ENCODE measurements around the gene MIOX. TPM values are rescaled to one million over a fixed set of nuclear protein-coding genes. Genes with fewer than 3 reads are reported as not detected.

Gene MIOX
- total and polyA plus RNA-seq, 2 experiments from 2014 or later, result not detected

DNA sequence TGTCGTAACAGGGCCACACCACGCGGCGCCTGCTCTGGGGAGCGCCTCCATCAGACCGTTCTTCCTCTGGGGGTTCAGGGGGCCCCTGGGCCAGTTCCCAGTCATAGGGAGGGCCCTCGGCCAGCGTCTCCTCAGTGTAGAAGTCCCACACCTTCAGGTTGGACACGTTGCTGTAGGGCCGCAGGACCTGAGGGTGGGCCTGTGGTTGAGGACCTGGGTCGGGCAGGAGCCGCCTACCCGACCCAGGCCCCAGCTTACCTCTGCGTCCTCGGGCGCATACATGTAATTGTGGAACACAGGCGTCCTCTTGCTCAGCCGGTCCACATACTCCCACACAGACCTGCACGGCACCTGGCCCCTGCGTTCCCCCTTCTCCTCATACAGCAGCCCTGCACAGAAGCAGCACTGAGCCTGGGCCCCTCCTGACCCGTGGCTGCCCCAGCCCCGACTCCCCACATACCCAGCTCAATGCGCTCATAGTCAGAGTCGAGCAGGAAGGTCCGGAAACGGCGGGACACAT, 32.0 kb upstream of the MIOX start:
- Mint-ChIP-seq H3K27ac (no peak overlapping the region), H3K4me1 (no peaks in the 10 kb centered on the region; the same call in 2 of the 3 replicates), H3K9me3 (no peaks in the 10 kb centered on the region), H3K4me3 (no peak overlapping the region), H3K27me3 (ENCODE audit: insufficient read depth, low read depth, poor library complexity) (peaks cover 11% of the 10 kb centered on the region), H3K36me3 (ENCODE audit: low read depth) (peaks cover 50% of the 10 kb centered on the region)
- TF ChIP-seq, protein P1, sequence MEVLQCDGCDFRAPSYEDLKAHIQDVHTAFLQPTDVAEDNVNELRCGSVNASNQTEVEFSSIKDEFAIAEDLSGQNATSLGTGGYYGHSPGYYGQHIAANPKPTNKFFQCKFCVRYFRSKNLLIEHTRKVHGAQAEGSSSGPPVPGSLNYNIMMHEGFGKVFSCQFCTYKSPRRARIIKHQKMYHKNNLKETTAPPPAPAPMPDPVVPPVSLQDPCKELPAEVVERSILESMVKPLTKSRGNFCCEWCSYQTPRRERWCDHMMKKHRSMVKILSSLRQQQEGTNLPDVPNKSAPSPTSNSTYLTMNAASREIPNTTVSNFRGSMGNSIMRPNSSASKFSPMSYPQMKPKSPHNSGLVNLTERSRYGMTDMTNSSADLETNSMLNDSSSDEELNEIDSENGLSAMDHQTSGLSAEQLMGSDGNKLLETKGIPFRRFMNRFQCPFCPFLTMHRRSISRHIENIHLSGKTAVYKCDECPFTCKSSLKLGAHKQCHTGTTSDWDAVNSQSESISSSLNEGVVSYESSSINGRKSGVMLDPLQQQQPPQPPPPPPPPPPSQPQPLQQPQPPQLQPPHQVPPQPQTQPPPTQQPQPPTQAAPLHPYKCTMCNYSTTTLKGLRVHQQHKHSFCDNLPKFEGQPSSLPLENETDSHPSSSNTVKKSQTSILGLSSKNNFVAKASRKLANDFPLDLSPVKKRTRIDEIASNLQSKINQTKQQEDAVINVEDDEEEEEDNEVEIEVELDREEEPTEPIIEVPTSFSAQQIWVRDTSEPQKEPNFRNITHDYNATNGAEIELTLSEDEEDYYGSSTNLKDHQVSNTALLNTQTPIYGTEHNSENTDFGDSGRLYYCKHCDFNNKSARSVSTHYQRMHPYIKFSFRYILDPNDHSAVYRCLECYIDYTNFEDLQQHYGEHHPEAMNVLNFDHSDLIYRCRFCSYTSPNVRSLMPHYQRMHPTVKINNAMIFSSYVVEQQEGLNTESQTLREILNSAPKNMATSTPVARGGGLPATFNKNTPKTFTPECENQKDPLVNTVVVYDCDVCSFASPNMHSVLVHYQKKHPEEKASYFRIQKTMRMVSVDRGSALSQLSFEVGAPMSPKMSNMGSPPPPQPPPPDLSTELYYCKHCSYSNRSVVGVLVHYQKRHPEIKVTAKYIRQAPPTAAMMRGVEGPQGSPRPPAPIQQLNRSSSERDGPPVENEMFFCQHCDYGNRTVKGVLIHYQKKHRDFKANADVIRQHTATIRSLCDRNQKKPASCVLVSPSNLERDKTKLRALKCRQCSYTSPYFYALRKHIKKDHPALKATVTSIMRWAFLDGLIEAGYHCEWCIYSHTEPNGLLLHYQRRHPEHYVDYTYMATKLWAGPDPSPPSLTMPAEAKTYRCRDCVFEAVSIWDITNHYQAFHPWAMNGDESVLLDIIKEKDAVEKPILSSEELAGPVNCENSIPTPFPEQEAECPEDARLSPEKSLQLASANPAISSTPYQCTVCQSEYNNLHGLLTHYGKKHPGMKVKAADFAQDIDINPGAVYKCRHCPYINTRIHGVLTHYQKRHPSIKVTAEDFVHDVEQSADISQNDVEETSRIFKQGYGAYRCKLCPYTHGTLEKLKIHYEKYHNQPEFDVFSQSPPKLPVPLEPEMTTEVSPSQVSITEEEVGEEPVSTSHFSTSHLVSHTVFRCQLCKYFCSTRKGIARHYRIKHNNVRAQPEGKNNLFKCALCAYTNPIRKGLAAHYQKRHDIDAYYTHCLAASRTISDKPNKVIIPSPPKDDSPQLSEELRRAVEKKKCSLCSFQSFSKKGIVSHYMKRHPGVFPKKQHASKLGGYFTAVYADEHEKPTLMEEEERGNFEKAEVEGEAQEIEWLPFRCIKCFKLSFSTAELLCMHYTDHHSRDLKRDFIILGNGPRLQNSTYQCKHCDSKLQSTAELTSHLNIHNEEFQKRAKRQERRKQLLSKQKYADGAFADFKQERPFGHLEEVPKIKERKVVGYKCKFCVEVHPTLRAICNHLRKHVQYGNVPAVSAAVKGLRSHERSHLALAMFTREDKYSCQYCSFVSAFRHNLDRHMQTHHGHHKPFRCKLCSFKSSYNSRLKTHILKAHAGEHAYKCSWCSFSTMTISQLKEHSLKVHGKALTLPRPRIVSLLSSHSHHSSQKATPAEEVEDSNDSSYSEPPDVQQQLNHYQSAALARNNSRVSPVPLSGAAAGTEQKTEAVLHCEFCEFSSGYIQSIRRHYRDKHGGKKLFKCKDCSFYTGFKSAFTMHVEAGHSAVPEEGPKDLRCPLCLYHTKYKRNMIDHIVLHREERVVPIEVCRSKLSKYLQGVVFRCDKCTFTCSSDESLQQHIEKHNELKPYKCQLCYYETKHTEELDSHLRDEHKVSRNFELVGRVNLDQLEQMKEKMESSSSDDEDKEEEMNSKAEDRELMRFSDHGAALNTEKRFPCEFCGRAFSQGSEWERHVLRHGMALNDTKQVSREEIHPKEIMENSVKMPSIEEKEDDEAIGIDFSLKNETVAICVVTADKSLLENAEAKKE (CRISPR knock-in tag; IDR thresholded peaks at IDR 0.05), result no peak
- TF ChIP-seq, protein P2, sequence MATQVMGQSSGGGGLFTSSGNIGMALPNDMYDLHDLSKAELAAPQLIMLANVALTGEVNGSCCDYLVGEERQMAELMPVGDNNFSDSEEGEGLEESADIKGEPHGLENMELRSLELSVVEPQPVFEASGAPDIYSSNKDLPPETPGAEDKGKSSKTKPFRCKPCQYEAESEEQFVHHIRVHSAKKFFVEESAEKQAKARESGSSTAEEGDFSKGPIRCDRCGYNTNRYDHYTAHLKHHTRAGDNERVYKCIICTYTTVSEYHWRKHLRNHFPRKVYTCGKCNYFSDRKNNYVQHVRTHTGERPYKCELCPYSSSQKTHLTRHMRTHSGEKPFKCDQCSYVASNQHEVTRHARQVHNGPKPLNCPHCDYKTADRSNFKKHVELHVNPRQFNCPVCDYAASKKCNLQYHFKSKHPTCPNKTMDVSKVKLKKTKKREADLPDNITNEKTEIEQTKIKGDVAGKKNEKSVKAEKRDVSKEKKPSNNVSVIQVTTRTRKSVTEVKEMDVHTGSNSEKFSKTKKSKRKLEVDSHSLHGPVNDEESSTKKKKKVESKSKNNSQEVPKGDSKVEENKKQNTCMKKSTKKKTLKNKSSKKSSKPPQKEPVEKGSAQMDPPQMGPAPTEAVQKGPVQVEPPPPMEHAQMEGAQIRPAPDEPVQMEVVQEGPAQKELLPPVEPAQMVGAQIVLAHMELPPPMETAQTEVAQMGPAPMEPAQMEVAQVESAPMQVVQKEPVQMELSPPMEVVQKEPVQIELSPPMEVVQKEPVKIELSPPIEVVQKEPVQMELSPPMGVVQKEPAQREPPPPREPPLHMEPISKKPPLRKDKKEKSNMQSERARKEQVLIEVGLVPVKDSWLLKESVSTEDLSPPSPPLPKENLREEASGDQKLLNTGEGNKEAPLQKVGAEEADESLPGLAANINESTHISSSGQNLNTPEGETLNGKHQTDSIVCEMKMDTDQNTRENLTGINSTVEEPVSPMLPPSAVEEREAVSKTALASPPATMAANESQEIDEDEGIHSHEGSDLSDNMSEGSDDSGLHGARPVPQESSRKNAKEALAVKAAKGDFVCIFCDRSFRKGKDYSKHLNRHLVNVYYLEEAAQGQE (IDR thresholded peaks at IDR 0.05; ENCODE audit: unreplicated experiment), result no peak
- TF ChIP-seq POLR2AphosphoS5 (IDR thresholded peaks at IDR 0.05; ENCODE audit: low read depth) (no peak), EZH2 (IDR thresholded peaks at IDR 0.05; ENCODE audit: low read depth, unreplicated experiment) (no peak), ETS1 (IDR thresholded peaks at IDR 0.05) (no peak), CREB1 (CRISPR knock-in tag; IDR thresholded peaks at IDR 0.05; ENCODE audit: low read depth) (no peak), ZNF114 (CRISPR knock-in tag; IDR thresholded peaks at IDR 0.05) (no peak), EZH2phosphoT487 (IDR thresholded peaks at IDR 0.05; ENCODE audit: unreplicated experiment) (no peak), JUNB (IDR thresholded peaks at IDR 0.05; ENCODE audit: unreplicated experiment) (no peak), CTCF (conservative IDR thresholded peaks at IDR 0.05; ENCODE audit: low read depth in 2 of 2) (no peak)
- no peaks in the 10 kb centered on the region for H3K27me3 ChIP-seq (ENCODE audit: insufficient read depth)
- H4K20me1 ChIP-seq (replicated peaks; ENCODE audit: insufficient read depth), result peaks cover 14% of the 10 kb centered on the region; the same call in 1 of the 2 replicates
- no peaks in the 10 kb centered on the region for H3K79me2 ChIP-seq (replicated peaks; ENCODE audit: insufficient read depth)
- H3F3A ChIP-seq (replicated peaks; ENCODE audit: low read depth), result 0 out of 2 replicates have a peak, but pooled peaks cover 3% of the 10 kb centered on the region
- DNase-seq (ENCODE audit: low spot score) (no peak), ATAC-seq (no peak)
- no peak overlapping the region for H2AFZ ChIP-seq
- no peaks in the 10 kb centered on the region for H3K4me1 ChIP-seq (ENCODE audit: insufficient read depth)
- no peaks in the 10 kb centered on the region for H3K36me3 ChIP-seq (ENCODE audit: insufficient read depth)
- H3K27ac ChIP-seq (ENCODE audit: low read depth), result no peak overlapping the region
- H3K4me3 ChIP-seq, result no peak overlapping the region
- H3K4me2 ChIP-seq, result no peak overlapping the region
- H3K9me2 ChIP-seq (ENCODE audit: insufficient read depth), result no peaks in the 10 kb centered on the region
